Activated CD8-positive, alpha-beta memory T cell treated with anti-CD3 and anti-CD28 coated beads, Interleukin-2, amount 50 U/mL, for 1 hour (primary cell): ENCODE results near the gene CLDND2.
"Not testable (repeated sequence)": the region's sequence is repeated elsewhere in the genome, so short reads cannot be mapped to it uniquely, and the experiment has no call there.

Experiments used
- DNase-seq: peaks from one replicate; pipeline ENCODE4 v3.0.0-alpha.2; 2020; ENCODE audit errors: extremely low read depth

CLDND2 gene, protein sequence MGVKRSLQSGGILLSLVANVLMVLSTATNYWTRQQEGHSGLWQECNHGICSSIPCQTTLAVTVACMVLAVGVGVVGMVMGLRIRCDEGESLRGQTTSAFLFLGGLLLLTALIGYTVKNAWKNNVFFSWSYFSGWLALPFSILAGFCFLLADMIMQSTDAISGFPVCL

DNA sequence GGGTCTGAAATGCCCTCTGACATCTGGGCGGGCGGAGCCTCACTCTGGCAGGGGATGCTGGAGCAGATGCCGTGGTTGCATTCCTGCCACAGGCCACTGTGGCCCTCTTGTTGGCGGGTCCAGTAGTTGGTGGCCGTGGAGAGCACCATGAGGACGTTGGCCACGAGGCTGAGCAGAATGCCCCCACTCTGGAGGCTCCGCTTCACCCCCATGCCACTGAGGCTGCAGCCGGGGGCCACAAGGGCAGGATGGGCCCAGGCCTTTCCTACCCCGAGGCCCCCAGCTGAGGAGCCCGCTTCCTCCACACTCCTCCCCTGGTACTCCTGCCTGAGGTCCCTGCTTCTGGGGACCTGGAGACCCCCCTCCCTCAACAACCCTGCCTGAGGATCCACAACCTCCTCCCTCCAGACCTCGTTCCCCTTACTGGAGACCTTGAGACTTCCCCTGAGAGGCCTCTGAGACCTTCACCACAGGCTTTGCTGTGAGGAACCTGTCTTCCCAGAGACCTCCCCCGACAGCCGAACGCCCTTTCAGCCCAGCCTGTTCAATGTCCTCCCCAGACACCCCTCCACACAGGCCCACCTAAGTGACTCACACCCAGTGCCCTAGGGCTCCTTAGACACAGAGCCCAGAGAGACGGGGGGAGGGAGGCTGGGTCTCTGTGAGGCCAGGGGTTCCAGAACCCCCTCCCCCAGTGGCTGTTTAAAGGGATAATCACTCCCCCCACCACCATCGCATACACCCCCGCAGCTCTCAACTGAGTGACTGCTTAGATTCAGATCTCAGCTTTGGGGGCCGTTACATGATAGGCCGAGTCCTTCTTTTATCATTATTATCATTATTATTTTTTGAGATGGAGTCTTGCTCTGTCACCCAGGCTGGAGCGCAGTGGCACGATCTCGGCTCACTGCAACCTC, at the start of gene CLDND2:
TSS of gene CLDND2 (minus strand) at position 638 of the 917 bp plus-strand sequence. CDS start at position 212, 426 bp downstream.
- DNase-seq, result no peak

DNA sequence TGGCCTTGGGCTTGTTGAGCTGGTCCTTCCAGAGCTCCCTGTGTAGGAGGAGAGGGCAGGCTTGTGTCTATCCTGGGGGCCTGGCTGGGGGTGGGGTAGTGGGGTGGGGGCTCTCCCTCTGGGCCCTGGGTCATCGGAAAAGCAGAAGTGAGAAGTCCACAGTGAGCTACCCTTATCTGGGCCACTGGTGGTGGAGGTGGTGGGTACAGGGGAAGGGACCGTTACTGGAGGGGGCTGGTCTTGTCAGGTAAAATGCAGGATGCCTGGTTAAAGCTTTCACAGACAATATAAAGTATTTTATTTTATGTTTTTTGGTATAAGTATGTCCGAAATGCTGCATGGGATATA, 49.0 kb upstream of the CLDND2 start:
- DNase-seq, result no peak

DNA sequence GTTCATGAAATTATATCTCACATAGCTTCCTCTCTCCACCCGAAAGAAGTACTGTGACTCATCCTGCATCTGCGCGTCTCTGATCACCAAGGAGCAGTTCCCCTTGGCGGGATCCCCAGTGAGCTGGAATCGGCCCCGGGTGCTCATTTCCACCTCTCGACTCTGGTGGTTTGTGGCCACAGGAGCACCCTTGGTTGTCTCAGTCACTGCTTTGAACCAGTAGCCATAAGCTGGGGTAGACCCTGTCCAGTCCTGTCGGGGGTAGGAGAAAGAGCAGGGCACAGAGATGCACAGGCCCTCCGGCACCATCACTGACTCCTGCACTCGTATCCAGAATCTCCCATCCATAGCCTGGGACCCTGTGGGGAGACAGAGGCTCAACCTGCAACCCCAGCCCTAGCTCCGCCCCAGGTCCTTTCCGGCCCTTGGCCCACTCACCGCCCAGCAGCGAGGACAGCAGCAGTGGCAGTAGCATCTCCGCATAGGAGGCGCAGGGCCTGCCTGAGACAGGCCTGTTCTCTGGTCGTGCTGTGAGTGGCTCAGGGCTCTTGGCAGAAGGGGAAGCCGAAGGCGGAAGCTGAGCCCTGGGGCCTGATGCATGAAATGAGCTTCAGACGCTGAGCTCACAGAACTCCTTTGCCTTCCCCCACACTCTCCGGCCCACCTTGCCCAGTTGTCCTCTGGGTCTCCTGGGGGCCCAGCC, 48.5 kb upstream of the CLDND2 start, which contains the start of gene SIGLEC10:
TSS of gene SIGLEC10 (minus strand) at position 536 of the 703 bp plus-strand sequence. CDS start at position 475, 61 bp downstream.
- no peak for DNase-seq

DNA sequence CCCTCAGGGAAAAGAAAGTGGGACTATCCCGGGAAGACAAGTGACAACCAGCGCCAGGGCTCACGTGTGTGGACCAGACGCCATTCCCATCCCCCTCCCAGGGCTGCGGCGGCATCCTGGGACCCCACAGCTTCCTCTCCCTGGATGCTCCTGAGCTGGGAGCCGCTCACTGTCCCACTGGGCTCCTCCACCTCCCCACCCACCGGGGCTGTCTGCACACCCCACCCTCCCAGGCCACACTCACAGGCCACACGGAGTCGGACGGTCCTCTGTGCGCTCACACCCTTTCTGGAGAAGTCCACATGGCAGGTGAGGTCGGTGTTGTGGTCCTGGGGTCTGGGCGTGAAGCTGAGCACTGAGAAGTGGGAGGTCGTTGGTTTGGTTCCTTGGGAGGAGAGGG, 47.6 kb upstream of the CLDND2 start:
- not testable (repeated sequence) for DNase-seq

DNA sequence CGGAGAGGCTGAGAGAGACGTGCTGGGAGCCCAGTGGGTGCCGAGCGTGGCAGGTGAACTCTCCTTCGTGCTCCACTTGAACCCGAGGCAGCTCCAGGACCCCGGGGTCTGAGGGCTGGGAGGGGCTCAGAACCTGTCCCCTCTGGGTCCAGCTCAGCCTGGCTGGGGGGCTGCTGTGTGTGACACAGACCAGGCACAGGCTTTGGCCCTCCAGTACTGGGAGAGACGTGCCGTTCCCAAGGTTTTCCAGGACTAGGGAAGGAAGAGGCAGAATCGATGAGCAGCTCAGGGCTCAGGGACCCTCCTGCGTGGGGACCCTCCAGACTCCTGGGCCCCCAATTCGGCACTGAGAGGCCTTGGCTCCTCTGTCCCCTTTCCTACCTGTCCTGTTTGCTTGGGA, 46.4 kb upstream of the CLDND2 start:
- DNase-seq, result no peak

DNA sequence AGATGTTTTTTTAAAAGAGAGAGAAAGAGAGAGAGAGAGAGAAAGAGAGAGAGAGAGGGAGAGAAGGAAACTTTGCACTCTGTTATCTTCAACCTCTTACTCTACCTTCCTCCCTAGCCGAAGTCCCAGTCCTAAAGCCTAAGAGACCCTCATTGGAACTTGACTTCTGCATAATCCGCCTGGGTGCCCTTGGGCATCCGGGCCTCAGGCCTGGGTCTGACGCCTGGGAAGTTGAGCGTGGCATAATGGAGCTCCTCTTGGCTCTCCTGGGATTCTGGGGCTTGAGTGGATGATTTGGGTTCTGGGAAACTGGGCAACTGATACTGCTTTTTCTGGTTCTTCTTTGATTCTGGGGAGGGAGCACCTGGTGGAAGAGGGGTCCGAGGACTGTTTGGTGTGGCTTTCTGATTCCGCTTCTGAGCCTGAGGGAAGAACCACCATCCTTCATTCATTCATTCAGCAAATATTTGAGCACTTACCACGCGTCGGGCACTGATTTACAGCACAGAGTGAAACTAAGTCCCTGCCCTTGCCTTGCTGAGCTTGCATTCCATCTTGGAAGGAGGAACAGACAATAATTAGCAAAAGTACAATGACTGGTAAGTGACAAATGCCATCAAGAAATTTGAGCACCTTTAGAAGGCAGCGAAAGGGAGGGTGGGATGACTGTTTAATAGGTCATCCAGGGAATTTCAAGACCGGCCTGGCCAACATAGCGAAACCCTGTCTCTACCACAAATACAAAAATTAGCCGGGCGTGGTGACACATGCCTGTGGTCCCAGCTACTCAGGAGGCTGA, 42.3 kb upstream of the CLDND2 start:
- DNase-seq, result no peak

DNA sequence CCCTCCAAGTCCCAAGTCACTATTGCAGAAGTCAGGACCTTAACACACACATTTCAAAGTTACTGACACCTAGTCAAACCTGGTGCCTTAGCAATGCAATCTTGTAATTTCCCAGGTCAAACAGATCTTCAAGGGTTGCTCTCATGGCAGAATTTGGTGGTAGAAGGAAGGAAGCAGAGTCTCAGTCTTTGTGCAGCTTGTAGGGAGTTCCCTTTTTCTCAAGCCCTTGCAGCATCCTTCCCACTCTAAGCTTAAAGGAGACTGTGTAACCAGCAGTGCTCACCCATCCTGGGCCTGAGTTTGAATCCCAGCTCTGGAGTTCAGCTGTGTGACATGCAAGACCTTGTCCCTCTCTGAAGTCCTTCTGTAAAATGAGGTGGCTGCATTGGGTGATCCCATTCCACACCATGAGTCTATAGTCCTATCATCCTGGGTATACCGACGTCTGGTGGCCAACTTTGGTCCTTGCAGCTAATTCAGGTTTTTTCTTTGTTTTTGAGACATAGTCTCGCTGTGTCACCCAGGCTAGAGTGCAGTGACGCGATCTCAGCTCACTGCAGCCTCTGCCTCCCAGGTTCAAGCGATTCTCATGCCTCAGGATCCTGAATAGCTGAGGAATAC, 38.8 kb upstream of the CLDND2 start:
- no peak for DNase-seq

DNA sequence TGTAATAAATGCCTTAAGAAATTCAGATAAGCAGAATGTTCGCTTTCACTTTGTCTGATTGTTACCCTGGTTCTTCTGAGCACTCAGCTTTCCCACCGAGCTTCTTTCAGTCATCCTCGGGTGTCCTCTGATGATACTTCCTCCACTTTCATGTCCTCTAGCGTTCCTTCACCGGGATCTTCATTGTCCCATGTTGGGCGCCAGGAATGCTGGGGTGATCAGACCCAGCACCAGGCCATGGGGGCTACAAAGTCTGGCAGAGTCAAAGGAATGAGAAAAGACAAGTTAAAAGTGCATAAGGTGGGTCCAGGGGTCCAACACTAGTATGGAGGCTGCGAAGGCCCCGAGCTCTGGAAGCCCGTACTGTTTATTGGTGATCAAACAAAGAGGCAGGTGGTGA, 33.3 kb upstream of the CLDND2 start:
- no peak for DNase-seq

DNA sequence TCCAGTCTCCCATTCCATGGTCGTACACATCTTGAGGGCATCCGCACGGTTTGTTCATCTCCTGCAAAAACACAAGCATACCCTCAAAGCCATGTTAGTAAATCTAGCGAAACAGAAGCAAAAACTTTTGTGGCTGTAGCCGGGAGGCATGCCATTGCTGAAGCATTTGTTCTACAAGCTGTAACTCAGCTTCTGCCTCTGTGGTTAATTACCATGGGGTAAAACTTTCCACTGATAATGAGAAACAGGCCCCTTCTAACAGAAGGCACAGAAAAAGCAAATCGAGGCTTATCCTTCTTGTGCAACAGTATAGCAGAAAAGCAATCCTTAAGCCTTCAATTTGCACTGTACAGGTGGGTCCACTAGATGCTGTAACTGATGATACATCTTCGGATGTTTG, 31.1 kb upstream of the CLDND2 start:
- not testable (repeated sequence) for DNase-seq

DNA sequence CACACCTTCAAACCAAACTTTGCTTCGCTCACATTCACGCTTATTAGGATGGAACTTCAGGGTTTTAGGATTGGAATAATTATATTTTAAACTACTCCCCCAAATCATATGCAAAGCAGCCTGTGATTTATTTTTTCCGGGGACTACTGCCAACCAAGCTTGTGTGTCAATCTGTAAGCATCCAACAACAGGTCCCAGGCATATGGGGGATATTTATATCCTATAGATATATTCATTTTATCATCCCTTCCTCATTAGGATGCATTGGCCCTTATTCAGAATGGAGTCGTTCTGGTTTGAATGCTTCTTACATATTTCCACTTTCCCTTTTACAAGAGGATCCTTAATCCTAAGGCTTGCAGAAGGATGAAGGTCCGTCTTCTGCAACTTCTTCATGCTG, 30.4 kb upstream of the CLDND2 start:
- no peak for DNase-seq

DNA sequence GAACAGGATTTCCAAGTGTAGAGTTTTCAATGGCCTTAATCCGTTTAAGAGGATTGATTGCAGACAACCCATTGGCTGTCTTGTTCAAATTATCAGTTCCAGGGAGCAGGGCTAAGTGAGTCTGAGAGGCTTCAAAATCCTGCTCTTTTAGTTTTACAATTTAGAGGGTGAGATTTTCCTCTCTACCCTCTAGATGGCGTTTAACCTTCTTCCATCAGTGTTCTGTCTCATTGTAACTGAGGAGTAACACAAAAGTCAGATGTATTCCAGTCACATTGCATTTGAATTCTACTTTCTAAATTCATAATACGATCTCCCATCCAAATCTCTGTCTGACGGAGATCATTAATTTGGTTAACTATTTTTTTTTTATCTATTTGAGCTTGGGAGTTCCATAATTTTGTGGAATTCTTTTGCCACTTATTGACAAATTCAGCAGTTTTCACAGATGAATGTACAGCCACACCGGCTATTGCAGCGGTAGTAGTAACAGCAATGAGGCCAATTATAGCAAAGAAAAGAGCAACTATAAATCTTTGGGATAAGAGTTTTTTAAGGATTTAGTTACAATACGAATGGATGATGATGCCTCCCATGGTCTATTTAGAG, 29.4 kb upstream of the CLDND2 start:
- no peak for DNase-seq

DNA sequence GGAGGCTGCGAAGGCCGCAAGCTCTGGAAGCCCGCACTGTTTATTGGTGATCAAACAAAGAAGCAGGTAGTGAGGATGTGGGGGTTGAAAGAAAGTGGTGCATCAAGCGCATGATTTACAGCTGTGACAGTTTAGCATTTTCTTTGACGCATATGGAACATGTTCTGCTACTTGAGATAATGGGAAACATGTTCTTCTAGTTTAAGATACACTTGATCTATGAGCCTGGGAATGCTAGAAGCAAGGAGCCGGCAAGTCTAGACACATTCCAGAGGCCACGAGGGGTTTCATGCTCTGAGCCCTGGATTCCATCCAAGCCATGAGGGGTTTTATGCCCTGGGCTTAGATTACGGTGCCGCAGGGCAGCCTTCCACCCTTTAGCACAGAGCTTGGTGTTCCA, 28.6 kb upstream of the CLDND2 start:
- not testable (repeated sequence) for DNase-seq

DNA sequence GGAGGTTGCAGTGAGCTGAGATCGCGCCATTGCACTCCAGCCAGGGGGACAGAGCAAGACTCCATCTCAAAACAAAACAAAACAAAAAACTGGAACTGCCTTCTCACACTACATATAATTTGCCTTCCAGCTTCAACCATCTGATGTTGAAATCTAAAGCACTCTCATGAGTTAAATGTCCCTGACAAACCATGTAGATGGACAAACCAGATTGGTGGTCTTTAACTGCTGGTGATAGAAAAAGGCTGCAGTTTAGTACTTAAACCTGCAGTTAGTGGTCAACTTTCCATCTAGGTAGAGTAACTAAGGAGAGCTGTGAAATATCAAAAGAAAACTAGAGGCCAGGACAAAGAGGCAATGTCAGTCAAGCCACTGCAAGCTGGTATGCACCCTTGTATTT, 27.4 kb upstream of the CLDND2 start:
- DNase-seq, result no peak

DNA sequence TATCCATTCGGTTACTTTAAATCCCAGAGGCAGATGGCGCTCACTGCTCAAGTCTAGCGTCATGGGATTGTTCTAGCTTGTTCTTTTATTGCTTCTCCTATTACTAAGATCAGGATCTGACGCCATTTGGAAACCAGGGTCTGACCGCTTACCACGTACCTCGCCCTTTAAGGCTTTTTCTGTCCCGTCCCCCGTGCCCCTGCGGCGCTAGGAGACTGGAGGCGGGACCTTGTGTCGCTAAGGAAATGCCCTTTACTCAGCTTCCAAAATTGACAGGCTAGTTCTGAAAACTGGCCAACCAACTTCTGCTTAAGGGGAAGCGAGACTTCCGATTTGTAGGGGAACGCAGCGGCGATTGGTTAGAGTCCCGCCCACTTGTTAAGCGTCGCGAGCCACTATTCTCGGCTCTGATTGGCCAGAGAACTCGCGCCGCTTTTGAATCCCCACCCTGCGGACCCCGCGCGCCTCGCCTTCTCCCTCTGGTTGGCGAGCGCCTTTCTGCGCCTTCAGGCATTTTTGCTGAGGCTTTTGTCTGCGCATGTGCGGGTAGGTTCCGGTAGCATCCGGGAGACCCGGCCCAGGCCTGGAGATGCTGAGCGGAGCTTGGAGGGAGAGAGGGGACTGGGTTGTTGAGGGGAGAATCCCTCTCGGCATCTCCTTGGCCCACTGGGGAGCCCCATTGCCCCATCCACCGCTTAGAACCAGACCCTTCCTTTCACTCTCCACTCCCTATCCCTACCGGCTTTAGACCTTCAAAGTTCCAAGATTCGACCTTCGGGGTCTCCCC, 25.4 kb upstream of the CLDND2 start:
- peak; percentile 72 for DNase-seq

DNA sequence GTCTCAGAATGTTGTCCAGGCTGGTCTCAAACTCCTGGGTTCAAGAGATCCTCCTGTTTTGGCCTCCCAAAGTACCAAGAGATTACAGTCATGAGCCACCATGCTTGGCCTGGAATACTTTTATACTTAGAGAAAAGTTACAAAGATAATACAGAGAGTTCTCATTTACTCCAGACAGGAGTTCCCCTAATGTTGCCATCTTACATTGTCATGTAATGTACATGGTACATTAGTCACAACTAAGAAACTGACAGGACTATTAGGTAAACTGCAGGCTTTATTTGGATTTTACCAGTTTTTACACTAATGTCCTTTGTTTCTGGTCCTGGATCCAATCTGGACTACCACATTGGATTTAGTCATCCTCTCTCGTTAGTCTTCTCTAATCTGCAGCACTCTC, 23.9 kb upstream of the CLDND2 start:
- no peak for DNase-seq

DNA sequence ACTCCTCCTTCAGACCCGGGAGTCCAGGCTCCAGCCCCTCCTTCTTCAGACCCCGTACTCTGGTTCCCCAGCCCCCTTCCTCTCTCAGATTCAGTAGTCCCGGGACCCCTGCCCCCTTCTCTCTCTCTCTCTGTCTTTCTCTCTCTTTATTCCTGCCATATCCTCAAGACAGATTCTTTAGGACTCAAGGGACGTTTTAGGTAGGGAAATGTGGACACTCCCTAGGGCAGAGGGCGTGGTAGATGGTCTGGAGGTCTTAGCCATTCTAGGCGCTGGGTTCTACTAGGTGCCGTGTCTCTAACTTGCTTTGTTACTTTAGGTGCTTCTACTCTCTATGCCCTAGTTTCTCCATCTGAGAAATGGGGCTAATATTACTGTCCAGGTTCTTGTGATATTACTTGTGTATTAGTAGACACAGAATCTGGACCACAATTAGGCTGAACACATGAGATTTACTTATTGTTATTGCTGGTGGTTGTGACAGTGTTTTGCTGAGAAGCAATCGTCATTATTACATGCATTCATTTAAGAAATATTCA, 22.3 kb upstream of the CLDND2 start:
- DNase-seq, result no peak

DNA sequence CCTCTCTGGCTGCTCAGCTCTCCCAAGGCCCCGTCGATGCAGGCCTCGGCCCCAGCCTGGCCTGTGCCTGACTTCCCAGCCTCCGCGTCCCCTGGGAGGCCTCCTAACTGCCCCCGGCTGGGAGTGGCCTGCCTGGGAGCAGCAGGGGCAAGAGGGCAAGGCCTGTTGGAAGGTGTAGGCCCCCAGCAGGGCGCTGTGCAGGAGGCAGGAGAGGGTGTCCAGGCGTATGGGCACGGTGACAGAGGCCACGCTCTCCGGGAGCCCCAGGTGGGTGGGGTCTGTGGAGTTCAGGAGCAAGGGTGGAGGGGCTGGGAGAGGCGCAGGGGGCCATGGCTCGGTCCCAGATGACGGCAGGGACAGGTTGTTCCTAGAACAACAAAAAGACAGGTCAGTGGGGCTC, 20.3 kb upstream of the CLDND2 start:
- DNase-seq, result no peak

DNA sequence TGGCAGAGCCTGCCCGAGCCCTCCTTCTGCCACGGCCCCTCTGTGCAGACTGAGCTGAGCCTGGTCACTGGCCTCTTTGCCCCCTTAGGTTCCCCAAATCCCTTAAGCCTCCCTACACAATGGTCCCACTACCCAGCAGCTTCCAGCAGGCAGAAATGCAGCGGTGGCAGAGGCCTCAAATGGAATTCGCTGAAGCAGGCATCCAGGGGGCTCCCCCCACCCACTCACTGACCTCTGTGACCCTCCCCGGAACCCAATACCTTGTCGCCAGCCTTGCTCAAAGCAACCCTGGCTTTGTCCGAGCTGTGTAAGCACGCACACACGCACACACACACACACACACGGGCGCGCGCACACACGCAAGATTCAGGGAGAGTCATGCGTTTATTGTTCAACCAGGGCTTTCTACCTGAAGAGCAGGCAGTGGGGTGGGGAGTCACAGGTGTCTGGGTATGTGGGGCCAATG, 19.2 kb upstream of the CLDND2 start, which contains the start of gene LIM2:
TSS of gene LIM2 (minus strand) at position 51 of the 466 bp plus-strand sequence. CDS start 531 bp downstream, outside the sequence.
- no peak for DNase-seq

DNA sequence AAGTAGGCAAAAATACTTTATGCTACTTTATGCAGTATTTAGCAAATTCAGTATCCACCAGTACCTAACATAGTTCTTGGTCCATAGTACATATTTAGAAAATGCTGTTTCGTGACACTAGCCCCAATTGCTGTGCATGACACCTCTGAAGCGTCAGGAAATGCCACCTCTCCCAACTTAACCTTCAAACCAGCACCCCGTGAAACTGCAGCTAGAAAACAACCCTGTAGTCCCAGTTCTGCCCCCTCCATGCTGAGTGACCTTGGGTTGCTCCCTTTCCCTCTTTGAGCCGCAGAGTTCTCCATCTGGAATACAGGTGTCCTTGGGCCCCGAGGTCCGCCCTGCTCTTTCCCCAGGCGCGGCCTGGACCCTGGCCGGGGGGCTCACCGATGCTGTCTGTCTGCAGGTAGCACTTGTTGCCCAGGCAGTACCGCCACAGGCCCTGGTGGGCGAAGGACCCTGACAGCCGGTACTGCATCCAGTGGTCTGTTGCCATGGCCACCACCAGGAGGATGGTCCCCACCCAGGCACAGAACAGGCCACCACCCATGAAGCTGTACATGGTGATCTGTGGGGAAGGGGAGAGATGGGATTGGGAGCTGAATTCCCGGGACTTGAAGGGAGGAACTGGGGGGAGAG, 18.2 kb upstream of the CLDND2 start:
- DNase-seq, result no peak
